HuH-7.5 (cell line): ENCODE data around the gene SYT12.
"Not testable (repeated sequence)": the region's sequence is repeated elsewhere in the genome, so short reads cannot be mapped to it uniquely, and the experiment has no call there.

ENCODE experiments used
- DNase-seq: peaks from one replicate; pipeline ENCODE4 v3.0.0; 2011; ENCODE audit warnings: low spot score

Gene SYT12, protein sequence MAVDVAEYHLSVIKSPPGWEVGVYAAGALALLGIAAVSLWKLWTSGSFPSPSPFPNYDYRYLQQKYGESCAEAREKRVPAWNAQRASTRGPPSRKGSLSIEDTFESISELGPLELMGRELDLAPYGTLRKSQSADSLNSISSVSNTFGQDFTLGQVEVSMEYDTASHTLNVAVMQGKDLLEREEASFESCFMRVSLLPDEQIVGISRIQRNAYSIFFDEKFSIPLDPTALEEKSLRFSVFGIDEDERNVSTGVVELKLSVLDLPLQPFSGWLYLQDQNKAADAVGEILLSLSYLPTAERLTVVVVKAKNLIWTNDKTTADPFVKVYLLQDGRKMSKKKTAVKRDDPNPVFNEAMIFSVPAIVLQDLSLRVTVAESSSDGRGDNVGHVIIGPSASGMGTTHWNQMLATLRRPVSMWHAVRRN

GRCh38 chr11:67022961-67023956 lies at the start of gene SYT12:
Gene SYT12 (plus strand): TSS chr11:67023134. CDS start chr11:67030145, 7,011 bp downstream.
- peak; percentile 97 for DNase-seq

DNA sequence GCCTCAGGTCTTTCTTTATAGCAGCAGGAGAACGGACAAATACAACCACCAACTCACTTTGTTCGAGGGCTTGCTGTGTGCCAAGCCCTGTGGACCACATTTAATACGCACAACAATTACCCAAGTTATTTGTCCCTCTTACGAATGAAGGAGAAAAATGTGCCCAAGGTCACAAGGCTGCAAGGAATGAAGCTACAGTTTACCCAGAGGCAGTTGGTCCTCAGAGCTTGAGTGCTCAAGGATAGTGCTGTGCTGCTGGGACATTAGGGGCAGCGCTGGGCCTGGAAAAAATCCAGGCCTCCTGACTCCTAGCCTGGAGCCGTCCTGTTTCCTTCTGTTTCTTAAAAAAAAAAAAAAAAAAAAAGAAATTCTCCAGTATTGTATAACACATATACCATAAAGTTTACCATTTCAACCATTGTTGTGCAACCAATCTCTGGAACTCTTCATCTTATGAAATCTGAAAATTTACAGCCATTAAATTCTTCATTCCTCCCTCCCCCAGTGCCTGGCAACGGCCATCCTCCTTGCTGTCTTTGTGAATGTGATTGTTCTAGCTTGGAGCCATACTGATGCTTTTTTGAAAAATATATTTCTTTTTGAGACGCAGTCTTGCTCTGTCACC lies 48.9 kb upstream of the SYT12 start:
- no peak for DNase-seq

DNA sequence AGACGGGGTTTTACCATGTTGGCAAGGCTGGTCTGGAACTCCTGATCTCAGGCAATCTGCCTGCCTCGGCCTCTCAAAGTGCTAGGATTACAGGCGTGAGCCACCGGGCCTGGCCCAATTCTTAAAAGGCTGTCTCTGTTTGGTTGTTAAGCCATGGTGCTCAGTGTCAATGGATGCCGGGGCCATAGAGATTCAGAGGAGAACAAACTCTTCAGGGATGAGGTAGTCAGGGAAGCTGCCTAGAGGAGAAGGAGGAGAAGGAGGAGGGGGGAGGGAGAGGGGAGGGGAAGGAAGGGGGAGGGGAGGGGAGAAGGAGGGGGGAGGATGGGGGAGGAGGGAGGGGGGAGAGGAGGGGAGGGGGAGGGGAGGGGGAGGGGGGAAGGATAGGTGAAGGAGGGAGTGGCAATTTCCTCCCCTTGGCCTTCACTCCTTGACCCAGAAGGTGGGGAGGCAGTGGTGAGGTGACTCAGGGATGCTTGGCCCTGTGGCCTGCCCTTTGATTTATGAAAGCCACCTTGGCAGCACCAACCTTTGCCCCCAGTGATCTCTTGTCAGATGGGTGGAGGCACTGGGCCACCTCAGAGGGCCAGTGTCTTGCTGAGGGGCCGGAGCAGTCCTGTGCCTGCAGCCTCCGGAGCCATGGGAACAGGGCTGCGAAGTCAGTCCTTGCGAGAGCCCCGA lies 48.1 kb upstream of the SYT12 start, which contains the start of gene C11orf86:
TSS of gene C11orf86 (plus strand) at position 581 of the 681 bp plus-strand sequence. CDS start at position 640, 59 bp downstream.
- DNase-seq = no peak

DNA sequence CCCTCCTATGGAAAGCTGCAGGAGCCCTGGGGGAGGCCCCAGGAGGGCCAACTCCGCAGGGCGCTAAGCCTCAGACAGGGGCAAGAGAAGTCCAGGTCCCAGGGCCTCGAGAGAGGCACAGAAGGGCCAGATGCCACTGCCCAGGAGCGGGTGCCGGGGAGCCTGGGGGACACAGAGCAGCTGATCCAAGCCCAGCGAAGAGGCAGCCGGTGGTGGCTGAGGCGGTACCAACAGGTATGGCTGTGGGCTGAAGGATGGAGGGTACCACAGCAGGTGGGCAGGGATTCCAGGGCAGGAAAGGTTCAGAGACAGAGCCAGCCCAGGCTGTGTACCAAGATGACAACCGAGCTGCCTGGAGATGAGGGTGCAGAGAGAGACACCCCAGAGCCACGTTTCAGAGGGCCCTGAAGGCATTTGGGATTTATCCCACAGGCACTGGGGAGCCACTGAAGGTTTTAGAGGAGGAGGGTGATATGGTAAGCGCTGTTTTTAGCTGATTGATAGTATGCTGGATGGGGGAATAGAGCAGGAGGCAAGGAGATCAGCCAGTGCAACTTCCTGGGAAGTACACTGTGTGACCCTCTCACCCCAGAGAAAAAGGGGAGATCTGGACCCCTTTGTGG lies 47.4 kb upstream of the SYT12 start:
- DNase-seq = no peak

- DNase-seq = peak; percentile 91
Observed at GRCh38 chr11:66976028-66976467, 46.9 kb upstream of the SYT12 start.

DNA sequence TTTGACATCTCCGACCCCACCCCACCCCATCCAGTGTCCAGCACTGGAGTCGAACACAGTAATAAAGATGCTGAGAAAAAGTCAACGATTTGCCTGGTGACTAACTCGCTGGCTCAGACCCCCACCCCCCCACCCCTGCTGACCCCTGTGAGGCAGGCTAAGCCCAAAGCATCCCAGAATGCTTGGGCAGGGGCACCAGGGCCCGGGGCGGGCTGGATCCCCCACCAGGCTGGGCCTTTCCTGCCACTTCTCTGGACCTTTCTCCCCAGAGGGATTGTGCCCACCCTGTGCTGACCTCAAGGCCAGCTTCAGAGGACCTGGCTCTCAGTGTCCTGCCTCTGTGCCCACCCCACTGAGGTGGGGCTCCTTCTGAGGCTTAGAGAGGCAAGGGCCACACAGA lies 46.0 kb upstream of the SYT12 start:
- no peak for DNase-seq

DNA sequence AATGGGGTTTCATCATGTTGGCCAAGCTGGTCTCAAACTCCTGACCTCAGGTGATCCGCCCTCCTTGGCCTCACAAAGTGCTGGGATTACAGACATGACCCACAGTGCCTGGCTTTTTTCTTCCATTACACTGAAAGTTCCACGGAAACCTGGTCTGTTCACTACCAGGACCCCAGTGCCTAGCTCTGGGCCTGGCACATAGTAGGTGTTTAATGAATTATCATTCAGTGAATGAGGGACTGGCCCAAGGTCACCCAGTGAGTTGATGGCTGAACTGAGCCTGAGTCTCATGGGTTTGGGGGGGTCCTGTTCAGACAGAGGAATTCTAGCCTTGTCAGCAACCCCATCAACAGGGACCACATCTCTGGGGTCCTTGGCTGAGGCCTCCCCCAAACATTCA lies 44.7 kb upstream of the SYT12 start:
- DNase-seq = no peak

DNA sequence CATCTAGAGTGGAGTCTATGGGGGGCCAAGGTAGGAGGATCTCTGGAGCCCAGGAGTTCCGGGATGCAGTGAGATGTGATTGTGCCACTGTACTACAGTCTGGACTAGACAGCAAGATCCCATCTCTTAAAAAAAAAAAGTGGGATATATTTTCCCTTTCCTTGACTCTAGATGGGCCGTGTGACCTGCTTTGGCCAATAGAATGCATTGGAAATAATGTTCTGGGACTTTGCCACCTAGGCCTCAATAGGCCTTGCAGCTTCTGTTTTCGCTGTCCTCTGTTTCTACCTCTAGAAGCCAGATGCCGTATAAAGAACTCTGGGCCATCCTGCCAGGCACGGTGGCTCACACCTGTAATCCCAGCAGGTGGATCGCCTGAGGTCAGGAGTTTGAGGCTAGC lies 44.2 kb upstream of the SYT12 start:
- DNase-seq = no peak

GRCh38 chr11:66979336-66979980 lies 43.5 kb upstream of the SYT12 start:
- DNase-seq = no peak

DNA sequence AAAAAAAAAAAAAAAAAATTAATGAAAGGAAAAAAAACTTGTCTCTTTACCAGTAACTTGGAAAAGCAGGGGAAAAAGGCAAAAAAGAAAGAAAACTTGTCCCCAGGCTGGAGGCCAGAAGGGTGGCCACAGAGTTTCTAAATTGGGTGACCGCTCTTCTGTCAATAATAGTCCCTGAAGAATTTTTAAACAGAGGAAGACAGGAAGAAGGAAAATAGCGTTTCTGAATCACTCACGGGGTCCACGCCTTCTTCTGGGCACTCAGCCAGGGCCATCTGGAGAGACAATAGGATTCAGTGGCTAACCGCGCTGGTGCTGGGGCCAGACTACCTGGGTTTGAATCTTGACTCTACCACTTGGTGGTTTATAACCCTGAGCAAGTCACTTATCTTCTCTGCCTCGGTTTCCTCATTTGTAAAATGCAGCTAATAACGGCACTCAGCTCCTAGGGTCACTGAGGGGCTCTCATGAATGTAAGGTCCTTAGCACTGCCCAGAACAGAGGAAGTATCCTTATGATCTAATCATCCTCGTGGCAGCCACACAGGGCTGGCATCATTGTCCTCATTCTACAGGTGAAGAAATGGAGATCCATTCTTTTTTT lies 40.9 kb upstream of the SYT12 start:
- DNase-seq = no peak

DNA sequence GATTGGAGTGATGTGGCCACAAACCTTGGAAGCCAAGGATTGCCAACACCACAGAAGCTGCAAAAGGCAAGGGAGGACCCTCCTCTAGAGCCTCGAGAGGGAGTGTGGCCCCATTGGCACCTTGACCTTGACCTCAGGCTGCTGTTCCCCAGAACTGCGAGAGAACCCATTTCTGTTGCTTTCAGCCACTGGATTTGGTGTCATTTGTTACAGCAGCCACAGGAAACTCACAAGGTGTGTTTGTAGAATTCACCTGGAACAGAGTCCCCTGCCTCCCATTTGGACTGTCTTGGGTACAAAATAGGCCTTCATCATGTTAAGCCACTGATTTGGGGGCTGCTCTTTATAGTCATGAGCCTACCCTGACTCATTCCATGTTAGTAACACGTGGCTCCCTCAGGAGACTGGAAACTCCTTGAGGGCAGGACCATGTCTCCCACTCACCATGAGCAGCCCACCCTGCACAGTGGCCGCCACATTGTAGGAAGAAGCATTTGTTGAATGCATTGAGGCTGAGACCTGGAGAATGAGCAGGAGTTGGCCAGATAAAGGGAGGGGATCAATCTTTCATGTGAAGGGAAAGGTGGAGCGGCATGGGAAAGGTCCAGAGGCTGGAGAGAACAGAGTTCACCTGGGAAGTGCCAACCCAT lies 39.5 kb upstream of the SYT12 start:
- no peak for DNase-seq

- DNase-seq = no peak
Observed at GRCh38 chr11:66985508-66986177, 37.3 kb upstream of the SYT12 start.

GRCh38 chr11:66986178-66986545 lies 36.8 kb upstream of the SYT12 start:
- DNase-seq = no peak

- peak; percentile 79 for DNase-seq
Observed at GRCh38 chr11:66987158-66987620, 35.7 kb upstream of the SYT12 start.

- no peak for DNase-seq
Observed at GRCh38 chr11:66987924-66988637, 34.9 kb upstream of the SYT12 start.

DNA sequence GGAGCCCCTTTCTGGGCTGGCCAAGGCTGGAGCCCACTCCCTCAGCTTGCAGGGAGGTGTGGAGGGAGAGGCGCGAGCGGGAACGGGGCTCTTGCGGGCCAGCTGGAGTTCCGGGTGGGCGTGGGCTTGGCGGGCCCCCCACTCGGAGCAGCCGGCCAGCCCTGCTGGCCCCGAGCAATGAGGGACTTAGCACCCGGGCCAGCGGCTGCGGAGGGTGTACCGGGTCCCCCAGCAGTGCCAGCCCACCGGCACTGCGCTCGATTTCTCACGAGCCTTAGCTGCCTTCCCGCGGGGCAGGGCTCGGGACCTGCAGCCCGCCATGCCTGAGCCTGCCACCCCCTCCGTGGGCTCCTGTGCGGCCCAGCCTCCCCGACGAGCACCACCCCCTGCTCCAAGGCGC lies 34.2 kb upstream of the SYT12 start:
- DNase-seq = not testable (repeated sequence)

- DNase-seq = not testable (repeated sequence)
Observed at GRCh38 chr11:66989360-66989759, 33.6 kb upstream of the SYT12 start.

- no peak for DNase-seq
Observed at GRCh38 chr11:66992041-66992440, 30.9 kb upstream of the SYT12 start.
